C4-2B (cell line): ENCODE measurements around the gene ESPN.

Experiments used
- CTCF ChIP-seq: fragments of 450-650 bp; conservative IDR thresholded peaks from 2 replicates; pipeline ENCODE4 v1.5.1; 2017; ENCODE audit warnings: mild to moderate bottlenecking
- ZFX ChIP-seq: fragments of 450-650 bp; IDR thresholded peaks from 2 replicates; pipeline ENCODE4 v1.6.1; 2017

- TF ChIP-seq ZFX (no peak), CTCF (no peak)
Measured at GRCh38 chr1:6409053-6409452, 15.5 kb upstream of the ESPN start.
